H1 (cell line): ENCODE data around the gene IRF3. TPM values are rescaled to one million over a fixed set of nuclear protein-coding genes. Genes with fewer than 3 reads are reported as not detected.

Source experiments
- CTCF ChIA-PET: fragments of 300-600 bp; sonication (Branson Sonifier 250); formaldehyde crosslinking; loops from one replicate; lab custom pipeline; 2021; ENCODE audit not compliant: partially characterized antibody; lab: Charles Lee
- POLR2A ChIA-PET: fragments of 300-600 bp; sonication (Branson Sonifier 250); formaldehyde crosslinking; loops from one replicate; lab custom pipeline; 2021; ENCODE audit warnings: inconsistent platforms; ENCODE audit not compliant: partially characterized antibody; lab: Charles Lee
- DNase-seq, 2 experiments: peaks; one replicate each; pipeline versions ENCODE4 v3.0.0 to v3.0.0-alpha.2; 2010 to 2022; ENCODE audit warnings: low spot score in 2 of 2, low read depth in 1 of 2, mixed read lengths in 1 of 2
- FAIRE-seq: peaks from 2 replicates; lab custom pipeline; 2011; peaks lifted over from hg19 to GRCh38; lab: Jason Lieb, UNC
- H2AFZ ChIP-seq: 2 replicates; pipeline ENCODE4 v1.8.1; 2012; ENCODE audit warnings: low read length, inconsistent platforms
- H2AK5ac ChIP-seq: 2 replicates; pipeline ENCODE4 v1.6.1; 2013; ENCODE audit warnings: low read depth, low read length
- H2BK120ac ChIP-seq: replicated peaks from 2 replicates; pipeline ENCODE3; 2013; ENCODE audit warnings: low read depth, low read length, inconsistent platforms
- H2BK12ac ChIP-seq: 2 replicates; pipeline ENCODE4 v1.6.1; 2013; ENCODE audit warnings: low read depth, low read length
- H2BK15ac ChIP-seq: 2 replicates; pipeline ENCODE4 v1.6.1; 2013; ENCODE audit warnings: low read length
- H2BK20ac ChIP-seq: 2 replicates; pipeline ENCODE4 v1.6.1; 2013; ENCODE audit warnings: low read length
- H2BK5ac ChIP-seq: 2 replicates; pipeline ENCODE4 v1.6.1; 2013; ENCODE audit warnings: low read depth, low read length
- H3K14ac ChIP-seq: 2 replicates; pipeline ENCODE4 v1.6.1; 2013; ENCODE audit warnings: inconsistent platforms; ENCODE audit not compliant: insufficient read length
- H3K18ac ChIP-seq: 2 replicates; pipeline ENCODE4 v1.6.1; 2013; ENCODE audit warnings: low read length; ENCODE audit errors: extremely low read depth
- H3K23ac ChIP-seq: 2 replicates; pipeline ENCODE4 v1.6.1; 2013; ENCODE audit warnings: inconsistent platforms; ENCODE audit not compliant: insufficient read length
- H3K23me2 ChIP-seq: 2 replicates; pipeline ENCODE4 v1.6.1; 2013; ENCODE audit warnings: low read depth, low read length
- H3K27ac ChIP-seq: 2 replicates; pipeline ENCODE4 v1.6.1; 2011; ENCODE audit warnings: low read depth, low read length, inconsistent platforms
- H3K27me3 ChIP-seq, 4 experiments: replicated peaks in 1 of 4; 1 replicate in 1 of 4; 2 replicates in 3 of 4; pipeline versions ENCODE4 v1.6.1 to v1.8.1; 2011 to 2013; ENCODE audit warnings: low read length in 3 of 4, mild to moderate bottlenecking in 3 of 4, inconsistent platforms in 2 of 4, mixed read lengths in 2 of 4, moderate library complexity in 1 of 4; ENCODE audit not compliant: control insufficient read depth in 3 of 4, insufficient read depth in 3 of 4; ENCODE audit errors: extremely low read depth in 1 of 4
- H3K36me3 ChIP-seq, 4 experiments: 2 replicates each; pipeline versions ENCODE4 v1.6.1 to v1.8.1; 2011 to 2013; ENCODE audit warnings: mild to moderate bottlenecking in 4 of 4, low read length in 3 of 4, moderate library complexity in 2 of 4, control low read depth in 1 of 4, inconsistent platforms in 1 of 4; ENCODE audit not compliant: insufficient read depth in 4 of 4, control insufficient read depth in 2 of 4
- H3K4ac ChIP-seq: replicated peaks from 2 replicates; pipeline ENCODE3; 2013; ENCODE audit warnings: low read length, low read depth, mixed read lengths, inconsistent platforms; ENCODE audit not compliant: insufficient read length
- H3K4me1 ChIP-seq, 4 experiments: replicated peaks in 1 of 4; 1 replicate in 1 of 4; 2 replicates in 3 of 4; pipeline versions ENCODE4 v1.6.1 to v1.8.1; 2011 to 2013; ENCODE audit warnings: low read length in 3 of 4, inconsistent platforms in 2 of 4, mixed read lengths in 1 of 4; ENCODE audit not compliant: insufficient read depth in 4 of 4, control insufficient read depth in 3 of 4
- H3K4me2 ChIP-seq, 2 experiments: 2 replicates each; pipeline versions ENCODE4 v1.6.1 to v1.8.1; 2011 to 2013; ENCODE audit warnings: low read depth in 2 of 2, low read length in 2 of 2, control low read depth in 1 of 2, inconsistent platforms in 1 of 2, mild to moderate bottlenecking in 1 of 2; ENCODE audit not compliant: insufficient read depth in 1 of 2
- H3K4me3 ChIP-seq, 4 experiments: fragments of 200-600, 300-600 bp in 1 of 4; sonication (generic), shearing (Covaris generic), sonication (Bioruptor Twin) in 1 of 4; 2 replicates each; pipeline versions ENCODE4 v1.5.1 to v1.8.1; 2011 to 2016; ENCODE audit warnings: low read length in 4 of 4, low read depth in 3 of 4, control low read depth in 2 of 4, inconsistent platforms in 2 of 4, mild to moderate bottlenecking in 2 of 4, mixed read lengths in 1 of 4, moderate library complexity in 1 of 4; ENCODE audit not compliant: insufficient read depth in 2 of 4; ENCODE audit errors: extremely low read depth in 1 of 4
- H3K56ac ChIP-seq: replicated peaks from 2 replicates; pipeline ENCODE3; 2013; ENCODE audit warnings: low read depth, mild to moderate bottlenecking, mixed read lengths, low read length, inconsistent platforms; ENCODE audit not compliant: insufficient read length
- H3K79me1 ChIP-seq: 2 replicates; pipeline ENCODE4 v1.6.1; 2013; ENCODE audit warnings: low read depth, low read length, control low read depth
- H3K79me2 ChIP-seq, 2 experiments: 2 replicates each; pipeline versions ENCODE4 v1.6.1 to v1.8.1; 2012 to 2013; ENCODE audit warnings: low read length in 2 of 2, mild to moderate bottlenecking in 2 of 2, inconsistent platforms in 1 of 2; ENCODE audit not compliant: insufficient read depth in 2 of 2, control insufficient read depth in 1 of 2
- H3K9ac ChIP-seq, 4 experiments: replicated peaks in 1 of 4; 1 replicate in 1 of 4; 2 replicates in 3 of 4; pipeline versions ENCODE4 v1.6.1 to v1.8.1; 2011 to 2013; ENCODE audit warnings: low read depth in 3 of 4, low read length in 3 of 4, control low read depth in 2 of 4, mild to moderate bottlenecking in 2 of 4, moderate library complexity in 2 of 4, inconsistent platforms in 1 of 4; ENCODE audit errors: extremely low read depth in 1 of 4
- H3K9me3 ChIP-seq, 2 experiments: 2 replicates each; pipeline versions ENCODE4 v1.6.1 to v1.8.1; 2012 to 2013; ENCODE audit warnings: mild to moderate bottlenecking in 2 of 2, moderate library complexity in 2 of 2, control low read depth in 1 of 2, inconsistent platforms in 1 of 2, low read depth in 1 of 2, low read length in 1 of 2, mixed read lengths in 1 of 2; ENCODE audit not compliant: insufficient read depth in 2 of 2
- H4K20me1 ChIP-seq, 2 experiments: replicated peaks in 1 of 2; 2 replicates each; pipeline versions ENCODE3 to v1.8.1; 2011 to 2013; ENCODE audit warnings: inconsistent platforms in 2 of 2, low read length in 2 of 2, mild to moderate bottlenecking in 1 of 2; ENCODE audit not compliant: insufficient read depth in 2 of 2, control insufficient read depth in 1 of 2
- H4K5ac ChIP-seq: 2 replicates; pipeline ENCODE4 v1.6.1; 2013; ENCODE audit warnings: low read length, low read depth, mixed read lengths, inconsistent platforms; ENCODE audit not compliant: insufficient read length
- H4K8ac ChIP-seq: 2 replicates; pipeline ENCODE4 v1.8.0; 2013; ENCODE audit warnings: mild to moderate bottlenecking, moderate library complexity, low read length, inconsistent platforms; ENCODE audit not compliant: insufficient read depth; ENCODE audit errors: extremely low read depth
- H4K91ac ChIP-seq: replicated peaks from 2 replicates; pipeline ENCODE3; 2013; ENCODE audit warnings: low read length, mixed read lengths, inconsistent platforms; ENCODE audit not compliant: insufficient read length
- POLR2A ChIP-seq, 2 experiments: IDR thresholded peaks; 1 replicate in 1 of 2; 2 replicates in 1 of 2; pipeline ENCODE4 v1.6.1; 2011; ENCODE audit warnings: low read depth in 2 of 2, low read length in 2 of 2, mild to moderate bottlenecking in 2 of 2; ENCODE audit errors: control extremely low read depth in 1 of 2
- SP4 ChIP-seq: IDR thresholded peaks from 2 replicates; pipeline ENCODE4 v1.6.1; 2012; ENCODE audit warnings: low read length, inconsistent platforms
- WGBS, 2 experiments: shearing (Covaris generic) in 1 of 2; methylation state at CpG; one replicate each; pipeline versions ENCODE4 v1.1.6 to v1.1.7; 2013 to 2015; ENCODE audit warnings: low lambda C conversion rate in 2 of 2, mixed read lengths in 2 of 2, inconsistent platforms in 1 of 2, low coverage in 1 of 2, missing lambda C conversion rate in 1 of 2; ENCODE audit not compliant: insufficient replicate concordance in 2 of 2, insufficient coverage in 1 of 2, insufficient read length in 1 of 2; ENCODE audit errors: extremely low coverage in 1 of 2, missing lambda C conversion rate in 1 of 2; 5-methylcytosine and 5-hydroxymethylcytosine counted together
- polyA plus RNA-seq, 7 experiments: library from polyadenylated mRNA; depleted of rRNA in 3 of 7; stranded (reverse) in 5 of 7; unstranded in 2 of 7; fragments of >200 nt in 5 of 7; fragments of 200-250 nt in 2 of 7; gene quantifications; 1 replicate in 5 of 7; 2 replicates in 1 of 7; 4 replicates in 1 of 7; pipeline versions ENCODE4 v1.2.1 to v1.2.3, GENCODE V29; 2011 to 2013; ENCODE audit warnings: missing spikeins in 2 of 7, mixed read lengths in 2 of 7
- total RNA-seq: library from RNA; stranded (reverse); fragmentation: NEBNext Ultra II Directional; extraction: Animal tissue kit (Norgen Biotek cat#: 25700); gene quantifications from 2 replicates; pipeline ENCODE4 v1.2.1, GENCODE V29; 2021

Gene IRF3
- total and polyA plus RNA-seq, 2 of the 8 experiments (the other 6 are each of a cell fraction or from before 2014, with no cell fraction given), result 103 to 114 TPM

- no peak overlapping the region for H2BK20ac ChIP-seq
- TF ChIP-seq POLR2A (IDR thresholded peaks at IDR 0.05; ENCODE audit: control extremely low read depth in 1 of 2, low read depth in 2 of 2, low read length in 2 of 2), result peak in 1 of 2 experiments; percentile 24; a peak in 1 of 3 replicates
- no peak for TF ChIP-seq SP4
- H2BK15ac ChIP-seq, result no peak overlapping the region
- no peak overlapping the region for H3K4me2 ChIP-seq
- no peak overlapping the region for H4K8ac ChIP-seq
- H3K18ac ChIP-seq, result no peak overlapping the region
- H3K36me3 ChIP-seq, result peaks cover 0 to 28% (median 8%) of the 10 kb centered on the region in 4 experiments; a peak in 6 of 8 replicates
- DNase-seq, result no peak
- H2BK12ac ChIP-seq, result no peak overlapping the region
- no peaks in the 10 kb centered on the region for H3K9me3 ChIP-seq
- H3K14ac ChIP-seq, result no peak overlapping the region
- no peaks in the 10 kb centered on the region for H3K79me2 ChIP-seq
- no peak overlapping the region for H2BK120ac ChIP-seq
- H4K20me1 ChIP-seq, result peaks cover under 1 to 4% of the 10 kb centered on the region in 2 experiments
- no peak for FAIRE-seq
- H3K27ac ChIP-seq, result no peak overlapping the region
- no peaks in the 10 kb centered on the region for H3K27me3 ChIP-seq
- no peak overlapping the region for H2AFZ ChIP-seq
- no peak overlapping the region for H3K4me3 ChIP-seq
- ChIA-PET CTCF (interaction anchor here (1.4 to 2.0 kb wide), 2 partner anchors 32 to 123 kb away, joined by 4 to 6 read pairs; no protein-coding TSS in a partner anchor), POLR2A (interaction anchor here (0.6 to 50.7 kb wide), 10 partner anchors 9 to 219 kb away, joined by 3 to 840 read pairs (median 4); partner anchors contain the start of genes BCL2L12, IRF3, PIH1D1 and PRR12)
- H3K23me2 ChIP-seq, result no peaks in the 10 kb centered on the region
- H4K5ac ChIP-seq, result no peak overlapping the region
- H3K9ac ChIP-seq, result no peak overlapping the region
- H2BK5ac ChIP-seq, result no peak overlapping the region
- no peak overlapping the region for H2AK5ac ChIP-seq
- H3K23ac ChIP-seq, result no peak overlapping the region
- H3K79me1 ChIP-seq, result no peaks in the 10 kb centered on the region
- H4K91ac ChIP-seq, result no peak overlapping the region
- H3K4me1 ChIP-seq, result 0 out of 7 replicates have a peak, but pooled peaks cover 0 to 3% (median 0%) of the 10 kb centered on the region in 4 experiments
- no peak overlapping the region for H3K4ac ChIP-seq
- H3K56ac ChIP-seq, result no peak overlapping the region
- 92% methylated on average over 9 of the region's 9 CpGs; no CpG with 5 or more reads in 1 of the 2 experiments for WGBS, 2 experiments
Measured at GRCh38 chr19:49629659-49630058, 36.0 kb downstream of the IRF3 start.
